IPS DF 4.7 (cell line): ENCODE measurements around the gene SPR.

Experiments
- DNase-seq: peaks from one replicate; pipeline ENCODE4 v3.0.0-alpha.2; 2013; ENCODE audit warnings: low spot score; ENCODE audit errors: extremely low read depth

The SPR gene

GRCh38 chr2:72931280-72931910, 44.2 kb downstream of the SPR start:
- no peak for DNase-seq

- DNase-seq, result no peak
Observed at GRCh38 chr2:72932045-72932740, 45.0 kb downstream of the SPR start.

- DNase-seq, result no peak
Observed at GRCh38 chr2:72932805-72933204, 45.6 kb downstream of the SPR start.

- DNase-seq, result no peak
Observed at GRCh38 chr2:72933207-72933606, 46.0 kb downstream of the SPR start.

- no peak for DNase-seq
Observed at GRCh38 chr2:72933646-72934151, 46.5 kb downstream of the SPR start.

GRCh38 chr2:72934683-72935610, 47.7 kb downstream of the SPR start:
- DNase-seq, result no peak

- no peak for DNase-seq
Observed at GRCh38 chr2:72935611-72935957, 48.4 kb downstream of the SPR start.

GRCh38 chr2:72936660-72937355, 49.6 kb downstream of the SPR start:
- no peak for DNase-seq

GRCh38 chr2:72937356-72937669, 50.1 kb downstream of the SPR start:
- no peak for DNase-seq

GRCh38 chr2:72938455-72938854, 51.2 kb downstream of the SPR start:
- no peak for DNase-seq

- DNase-seq, result no peak
Observed at GRCh38 chr2:72940361-72940760, 53.2 kb downstream of the SPR start.

GRCh38 chr2:72940786-72941185, 53.6 kb downstream of the SPR start:
- DNase-seq, result no peak
